Measurements from ENCODE around the gene MST1.

- TF ChIP-seq ZNF792 (tag by site-specific recombination; IDR thresholded peaks at IDR 0.05), result no peak
- TF ChIP-seq HOXD13 (CRISPR knock-in tag; IDR thresholded peaks at IDR 0.05; ENCODE audit: borderline replicate concordance), result no peak
- TF ChIP-seq, protein P1, sequence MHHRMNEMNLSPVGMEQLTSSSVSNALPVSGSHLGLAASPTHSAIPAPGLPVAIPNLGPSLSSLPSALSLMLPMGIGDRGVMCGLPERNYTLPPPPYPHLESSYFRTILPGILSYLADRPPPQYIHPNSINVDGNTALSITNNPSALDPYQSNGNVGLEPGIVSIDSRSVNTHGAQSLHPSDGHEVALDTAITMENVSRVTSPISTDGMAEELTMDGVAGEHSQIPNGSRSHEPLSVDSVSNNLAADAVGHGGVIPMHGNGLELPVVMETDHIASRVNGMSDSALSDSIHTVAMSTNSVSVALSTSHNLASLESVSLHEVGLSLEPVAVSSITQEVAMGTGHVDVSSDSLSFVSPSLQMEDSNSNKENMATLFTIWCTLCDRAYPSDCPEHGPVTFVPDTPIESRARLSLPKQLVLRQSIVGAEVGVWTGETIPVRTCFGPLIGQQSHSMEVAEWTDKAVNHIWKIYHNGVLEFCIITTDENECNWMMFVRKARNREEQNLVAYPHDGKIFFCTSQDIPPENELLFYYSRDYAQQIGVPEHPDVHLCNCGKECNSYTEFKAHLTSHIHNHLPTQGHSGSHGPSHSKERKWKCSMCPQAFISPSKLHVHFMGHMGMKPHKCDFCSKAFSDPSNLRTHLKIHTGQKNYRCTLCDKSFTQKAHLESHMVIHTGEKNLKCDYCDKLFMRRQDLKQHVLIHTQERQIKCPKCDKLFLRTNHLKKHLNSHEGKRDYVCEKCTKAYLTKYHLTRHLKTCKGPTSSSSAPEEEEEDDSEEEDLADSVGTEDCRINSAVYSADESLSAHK (tag by site-specific recombination; IDR thresholded peaks at IDR 0.05), result no peak
- TF ChIP-seq MYNN (tag by site-specific recombination; IDR thresholded peaks at IDR 0.05; ENCODE audit: borderline replicate concordance), result no peak
- TF ChIP-seq CTCF (tag by site-specific recombination; IDR thresholded peaks at IDR 0.05), result no peak
- TF ChIP-seq KLF16 (tag by site-specific recombination; IDR thresholded peaks at IDR 0.05), result no peak
- TF ChIP-seq ZNF670 (tag by site-specific recombination; IDR thresholded peaks at IDR 0.05; ENCODE audit: low read depth), result no peak
- TF ChIP-seq ZNF175 (tag by site-specific recombination; IDR thresholded peaks at IDR 0.05), result no peak
- TF ChIP-seq SP2 (tag by site-specific recombination; IDR thresholded peaks at IDR 0.05), result no peak
- no peak for TF ChIP-seq ZNF138 (tag by site-specific recombination; IDR thresholded peaks at IDR 0.05; ENCODE audit: borderline replicate concordance)
- no peak for TF ChIP-seq YY1 (tag by site-specific recombination; IDR thresholded peaks at IDR 0.05)
- TF ChIP-seq ZBTB1 (tag by site-specific recombination; IDR thresholded peaks at IDR 0.05), result no peak
Measured at GRCh38 chr3:49644684-49645083, 44.6 kb downstream of the MST1 start.

Measured in HEK293 (cell line).